NCI-H128 (cell line): ENCODE measurements around the gene USP7.

ENCODE experiments used
- DNase-seq: peaks from one replicate; lab custom pipeline; 2025; ENCODE audit not compliant: unreplicated experiment; lab: John Stamatoyannopoulos, UW

The USP7 gene

GRCh38 chr16:8904018-8904430, 59.7 kb downstream of the USP7 start:
- no peak for DNase-seq

GRCh38 chr16:8903004-8903403, 60.7 kb downstream of the USP7 start:
- no peak for DNase-seq

DNA sequence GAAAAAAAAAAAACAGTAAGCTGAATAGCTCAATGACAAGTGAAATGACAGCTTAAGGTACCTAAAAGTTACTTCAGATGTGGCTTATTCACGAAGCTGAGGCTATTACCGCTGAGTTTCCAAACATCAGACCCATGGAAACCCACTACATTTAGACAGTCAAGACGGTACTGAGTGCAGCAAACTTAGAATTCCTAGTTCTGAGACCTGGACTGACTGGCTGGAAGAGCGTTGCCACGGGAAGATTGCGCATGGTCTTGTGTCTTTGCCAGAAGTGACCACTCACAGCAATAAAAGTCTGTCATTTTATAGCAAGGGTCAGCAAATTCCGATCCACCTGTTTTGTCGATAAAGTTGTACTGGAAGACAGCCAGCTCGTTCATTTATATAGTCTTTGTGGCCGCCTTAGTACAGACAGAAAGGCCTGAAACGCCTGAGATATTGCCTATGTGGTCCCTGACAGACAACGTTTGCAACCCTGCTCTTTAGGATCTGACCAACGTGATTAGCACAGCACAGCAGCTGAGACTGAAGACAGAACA, 62.3 kb downstream of the USP7 start:
- DNase-seq = no peak

- no peak for DNase-seq
Measured at GRCh38 chr16:8900343-8900742, 63.4 kb downstream of the USP7 start.

- DNase-seq = no peak
Measured at GRCh38 chr16:8899709-8900317, 63.9 kb downstream of the USP7 start.

- DNase-seq = no peak
Measured at GRCh38 chr16:8898660-8899318, 64.9 kb downstream of the USP7 start.

DNA sequence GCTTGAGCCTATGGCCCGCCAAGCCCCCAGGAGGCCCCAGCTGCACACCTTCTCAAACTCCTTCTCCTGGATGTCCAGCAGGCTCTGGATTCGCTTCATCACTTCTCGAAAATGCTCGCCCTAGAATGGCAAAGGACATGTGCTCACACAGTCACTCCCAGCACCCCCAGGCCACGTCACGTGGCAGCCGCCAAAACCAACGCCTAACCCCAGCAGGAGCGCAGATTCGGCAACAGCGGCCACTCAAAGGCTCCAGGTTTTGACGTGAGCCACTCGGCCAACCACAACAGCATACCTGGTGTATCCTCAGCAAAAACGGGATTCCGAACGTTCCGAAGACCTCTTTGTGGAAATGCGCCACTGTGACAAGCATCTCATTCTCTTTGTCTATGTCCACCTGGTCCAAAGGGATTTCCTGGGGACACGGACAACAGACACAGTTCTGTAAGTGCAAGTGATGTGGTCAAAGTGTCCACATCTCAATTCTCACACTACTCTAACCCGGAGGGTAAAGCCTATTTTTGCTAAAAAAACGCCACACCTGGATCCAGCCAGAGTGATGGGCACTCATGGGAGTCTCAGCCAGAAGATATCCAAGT, 68.9 kb downstream of the USP7 start:
- DNase-seq = no peak

DNA sequence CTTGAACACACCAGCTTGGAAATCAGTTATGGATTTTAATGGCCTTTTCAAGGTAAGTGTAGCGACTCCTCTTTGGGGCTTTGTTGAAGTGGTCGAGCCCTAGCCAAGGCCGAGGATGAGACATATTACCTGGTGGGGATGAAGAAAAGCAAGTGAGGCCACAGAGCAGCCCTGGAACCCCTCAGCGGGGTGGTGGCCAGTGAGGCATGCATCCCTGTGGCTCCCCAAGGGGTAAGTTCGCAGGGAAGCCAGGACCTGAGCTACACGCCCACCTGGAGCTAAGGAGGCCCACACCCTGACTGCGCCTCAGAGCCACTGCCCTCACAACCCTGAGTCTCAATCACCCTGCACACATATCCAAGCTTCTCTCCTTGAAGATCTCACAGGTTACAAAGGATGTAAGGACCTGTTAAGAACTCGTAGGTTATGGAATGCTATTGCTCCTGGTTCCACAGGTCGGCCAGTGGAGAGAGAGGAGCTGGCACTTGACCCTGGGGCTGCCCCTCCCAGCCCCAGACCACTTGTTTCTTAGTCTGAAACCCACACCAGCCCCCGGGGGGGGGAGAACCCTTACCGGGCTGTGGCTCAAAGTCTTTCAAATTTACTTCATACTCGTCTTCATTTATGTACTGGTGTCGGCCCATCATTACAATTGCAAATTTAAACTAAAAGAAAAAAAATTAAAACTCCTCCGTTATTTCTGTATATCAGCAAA, 69.6 kb downstream of the USP7 start:
- no peak for DNase-seq

DNA sequence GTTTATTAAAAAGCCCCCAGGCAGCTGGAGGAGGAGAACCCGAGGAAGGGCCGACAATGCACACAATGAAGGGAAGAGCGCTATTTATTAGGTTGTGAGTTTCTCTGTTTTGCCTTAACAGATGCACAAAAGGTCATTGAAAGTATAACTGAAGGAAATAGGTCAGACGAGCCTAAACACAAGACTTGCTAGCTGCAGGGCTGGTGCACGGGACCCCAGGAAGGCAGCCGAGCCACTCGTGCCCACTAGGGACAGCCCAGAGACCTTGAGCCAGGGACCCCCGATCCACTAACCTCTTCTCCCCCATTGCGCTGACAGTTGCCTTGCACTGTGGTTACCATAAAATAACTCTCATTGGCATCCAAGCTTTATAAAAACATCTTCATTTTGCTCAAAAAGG, 70.3 kb downstream of the USP7 start:
- no peak for DNase-seq

DNA sequence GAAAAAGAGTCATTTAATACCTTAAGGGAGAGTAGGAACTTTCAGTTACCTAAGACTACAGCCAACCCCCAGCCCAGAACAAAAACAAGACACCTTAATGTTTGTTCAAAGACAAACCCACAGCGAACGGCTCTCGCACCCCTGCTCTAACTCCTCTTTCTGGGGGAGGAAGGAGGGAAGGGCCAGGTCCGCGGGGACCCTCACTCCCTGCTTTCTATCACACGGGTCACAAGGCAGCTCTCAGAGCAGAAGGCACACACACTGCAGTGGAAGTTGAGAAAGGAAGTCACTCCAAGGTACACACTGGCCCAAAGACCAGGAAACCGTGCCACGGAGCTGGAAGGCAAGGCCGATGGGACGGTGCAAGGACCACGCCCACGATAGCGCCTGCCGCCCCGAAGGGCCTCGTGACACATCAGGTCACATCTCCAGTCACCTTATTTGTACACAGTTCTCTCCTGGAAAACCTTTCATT, 71.6 kb downstream of the USP7 start:
- no peak for DNase-seq

- DNase-seq = no peak
Measured at GRCh38 chr16:8890549-8890921, 73.2 kb downstream of the USP7 start.

- no peak for DNase-seq
Measured at GRCh38 chr16:8889893-8890548, 73.7 kb downstream of the USP7 start.

DNA sequence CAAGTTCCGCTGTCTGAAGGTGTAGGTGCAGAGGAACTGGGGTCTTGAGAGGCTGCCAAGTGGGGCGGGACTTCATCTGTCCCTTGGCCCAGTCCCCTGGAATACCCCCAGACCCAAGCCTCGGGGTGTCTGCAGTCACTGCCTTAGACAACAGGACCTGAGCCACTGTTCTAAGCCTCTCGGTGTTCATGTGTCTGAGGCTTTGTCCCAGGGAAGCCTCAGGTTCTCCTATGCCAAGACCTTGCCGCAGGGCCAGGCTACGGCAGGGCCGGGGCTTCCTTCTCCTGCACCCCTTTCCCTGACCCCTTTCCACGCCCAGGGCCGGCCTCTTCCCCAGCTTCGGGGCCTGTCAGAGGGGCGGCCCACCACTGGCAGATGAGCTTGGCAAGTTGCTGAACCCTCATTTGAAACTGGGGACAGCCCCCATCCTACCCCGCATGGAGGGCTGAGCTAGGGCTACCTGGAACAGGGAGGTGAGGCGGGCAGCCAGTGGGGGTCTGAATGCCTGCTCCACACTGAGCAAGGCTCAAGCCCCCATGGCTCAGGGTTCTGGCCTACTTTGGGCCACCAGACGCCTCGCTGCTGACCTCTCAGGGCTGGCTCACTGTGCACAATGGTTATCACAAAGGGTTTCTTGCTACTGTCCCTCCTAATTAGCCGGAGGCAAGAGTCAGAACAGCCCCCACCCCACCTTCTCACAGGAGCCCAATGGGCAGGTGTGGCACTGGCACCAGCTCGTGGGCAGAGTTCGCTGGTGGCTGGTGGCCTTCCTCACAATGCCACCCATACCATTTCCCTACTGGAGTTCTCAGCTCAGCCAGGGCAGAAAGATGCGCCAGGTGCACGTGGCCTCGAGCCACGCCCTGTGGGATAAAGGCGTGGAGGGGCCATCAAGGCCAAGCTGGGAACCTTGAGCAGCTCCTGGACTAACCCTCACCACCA, 74.5 kb downstream of the USP7 start:
- DNase-seq = no peak

DNA sequence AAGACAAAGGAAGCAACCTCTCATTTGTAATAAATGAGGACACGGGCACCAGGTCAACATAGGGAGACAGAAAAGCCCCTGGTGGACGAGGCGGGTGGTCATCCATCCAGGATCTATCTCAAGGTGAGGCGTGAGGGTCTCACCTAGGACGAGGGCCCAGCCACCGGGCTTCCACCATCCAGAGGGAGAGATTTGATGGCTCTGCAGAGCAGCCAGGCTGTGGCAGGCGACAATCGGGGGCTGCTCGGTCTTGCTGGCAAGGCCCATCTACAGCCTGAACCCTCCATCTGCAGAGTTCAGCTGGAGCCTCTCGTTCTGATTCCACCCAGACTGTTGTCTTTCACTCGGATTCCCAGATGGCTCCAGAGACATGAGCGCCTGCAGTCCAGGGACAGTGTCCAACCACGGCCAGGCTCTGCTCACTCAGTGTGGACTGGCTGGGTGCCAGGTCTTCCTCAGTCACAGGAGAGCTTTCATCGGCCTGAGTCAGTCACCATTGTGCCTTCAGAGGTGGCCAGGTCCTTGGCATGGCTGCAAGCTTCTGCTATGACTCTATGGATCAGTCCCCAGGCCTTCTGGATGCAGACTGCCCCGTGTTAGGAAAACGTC, 75.7 kb downstream of the USP7 start:
- no peak for DNase-seq

GRCh38 chr16:8887431-8887765, 76.3 kb downstream of the USP7 start:
- no peak for DNase-seq

- DNase-seq = no peak
Measured at GRCh38 chr16:8886593-8887430, 76.9 kb downstream of the USP7 start.

GRCh38 chr16:8885674-8886592, 77.8 kb downstream of the USP7 start:
- no peak for DNase-seq
